Measurements from ENCODE around the gene PDE4D. TPM values are rescaled to one million over a fixed set of nuclear protein-coding genes. Genes with fewer than 3 reads are reported as not detected.
A peak's percentile ranks its signal among the peaks of the same experiment; 100 is the strongest.

Gene PDE4D
- total RNA-seq, 1 donor from 2014 or later: 50.0 TPM

DNA sequence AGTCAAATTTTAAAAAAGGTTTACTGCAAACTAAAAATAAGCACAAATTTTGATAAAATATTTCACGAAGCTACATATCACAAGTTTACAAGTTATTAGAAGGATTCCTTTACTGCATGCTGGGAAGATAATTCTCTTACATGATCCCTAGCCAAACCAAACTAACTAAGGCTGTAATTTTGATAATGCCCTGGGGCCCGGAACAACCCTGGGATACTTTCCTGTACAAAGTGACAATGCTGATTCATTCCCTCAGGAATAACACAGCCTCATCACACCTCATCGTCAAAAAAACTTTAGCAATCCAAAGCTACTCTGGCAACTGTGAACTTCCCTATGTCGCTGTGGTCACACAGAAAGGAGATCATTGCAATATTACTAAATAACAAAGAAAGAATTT lies 907.8 kb downstream of the PDE4D start:
- peaks cover 29% of the 10 kb centered on the region for H3K36me3 Mint-ChIP-seq
- no peak overlapping the region for H3K4me3 Mint-ChIP-seq
- DNase-seq (ENCODE audit: extremely low spot score, unreplicated experiment): no peak
- TF ChIP-seq, protein P1, sequence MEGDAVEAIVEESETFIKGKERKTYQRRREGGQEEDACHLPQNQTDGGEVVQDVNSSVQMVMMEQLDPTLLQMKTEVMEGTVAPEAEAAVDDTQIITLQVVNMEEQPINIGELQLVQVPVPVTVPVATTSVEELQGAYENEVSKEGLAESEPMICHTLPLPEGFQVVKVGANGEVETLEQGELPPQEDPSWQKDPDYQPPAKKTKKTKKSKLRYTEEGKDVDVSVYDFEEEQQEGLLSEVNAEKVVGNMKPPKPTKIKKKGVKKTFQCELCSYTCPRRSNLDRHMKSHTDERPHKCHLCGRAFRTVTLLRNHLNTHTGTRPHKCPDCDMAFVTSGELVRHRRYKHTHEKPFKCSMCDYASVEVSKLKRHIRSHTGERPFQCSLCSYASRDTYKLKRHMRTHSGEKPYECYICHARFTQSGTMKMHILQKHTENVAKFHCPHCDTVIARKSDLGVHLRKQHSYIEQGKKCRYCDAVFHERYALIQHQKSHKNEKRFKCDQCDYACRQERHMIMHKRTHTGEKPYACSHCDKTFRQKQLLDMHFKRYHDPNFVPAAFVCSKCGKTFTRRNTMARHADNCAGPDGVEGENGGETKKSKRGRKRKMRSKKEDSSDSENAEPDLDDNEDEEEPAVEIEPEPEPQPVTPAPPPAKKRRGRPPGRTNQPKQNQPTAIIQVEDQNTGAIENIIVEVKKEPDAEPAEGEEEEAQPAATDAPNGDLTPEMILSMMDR (conservative IDR thresholded peaks at IDR 0.05): no peak
- no peaks in the 10 kb centered on the region for H3K9me3 Mint-ChIP-seq
- no peaks in the 10 kb centered on the region for H3K4me1 Mint-ChIP-seq (ENCODE audit: unreplicated experiment)
- no peaks in the 10 kb centered on the region for H3K27me3 Mint-ChIP-seq
- H3K27ac Mint-ChIP-seq: no peak overlapping the region

- Mint-ChIP-seq H3K27me3 (no peaks in the 10 kb centered on the region), H3K4me1 (ENCODE audit: unreplicated experiment) (no peaks in the 10 kb centered on the region), H3K36me3 (peaks cover 32% of the 10 kb centered on the region)
These were observed 908.2 kb downstream of the PDE4D start for GRCh38 chr5:58985311-58985710.

DNA sequence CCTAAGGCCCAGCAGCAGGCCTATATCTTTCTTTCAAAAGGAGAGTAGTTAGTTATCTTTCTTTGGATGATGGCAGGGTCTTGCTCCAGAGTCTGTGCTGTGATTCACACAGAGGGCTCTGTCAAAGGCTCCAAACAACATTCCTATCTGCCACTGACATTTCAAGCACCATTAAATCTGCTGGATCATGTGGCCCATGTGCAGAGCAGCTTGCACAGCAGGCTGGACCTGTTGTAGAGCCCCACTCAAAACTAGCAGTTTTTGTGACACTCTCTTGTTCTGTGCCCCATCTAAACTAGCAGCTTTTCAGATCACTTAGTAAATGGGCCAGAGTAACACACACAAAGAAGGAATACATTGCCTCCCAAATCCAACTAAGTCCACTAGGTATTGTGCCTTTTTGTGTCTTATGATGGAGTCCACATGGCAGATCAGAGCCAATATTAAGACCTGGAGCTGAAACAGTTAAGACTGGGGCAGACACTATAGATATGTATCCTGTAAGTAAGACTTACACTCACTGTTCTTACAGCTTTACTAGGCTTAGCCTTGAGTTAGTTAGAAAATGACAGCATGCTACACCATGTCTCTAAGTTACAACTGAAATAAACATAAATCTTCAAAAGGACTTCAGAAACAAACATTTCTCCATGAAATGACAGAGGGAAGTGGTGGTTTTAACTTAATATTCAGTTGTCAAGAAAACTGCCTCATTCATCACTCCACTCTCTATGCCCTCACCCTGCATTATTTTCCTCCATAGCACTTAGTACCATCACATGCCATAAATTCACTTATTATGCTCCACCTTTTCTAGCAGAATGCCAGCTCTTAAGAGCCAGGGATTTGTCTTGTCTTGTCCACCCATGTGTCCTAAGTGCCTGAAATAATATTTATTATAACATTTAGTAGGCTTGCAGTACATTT lies 909.7 kb downstream of the PDE4D start:
- Mint-ChIP-seq H3K36me3 (peaks cover 34% of the 10 kb centered on the region), H3K27ac (peak overlapping the region; percentile 86), H3K27me3 (no peaks in the 10 kb centered on the region), H3K4me1 (ENCODE audit: unreplicated experiment) (no peaks in the 10 kb centered on the region), H3K9me3 (no peaks in the 10 kb centered on the region), H3K4me3 (peak overlapping the region; percentile 24)
- DNase-seq (ENCODE audit: extremely low spot score, unreplicated experiment): no peak
- TF ChIP-seq, protein P1 (conservative IDR thresholded peaks at IDR 0.05): no peak

More at GRCh38 chr5:58985311-58985710, 908.2 kb downstream of the PDE4D start:
- TF ChIP-seq, protein P1 (conservative IDR thresholded peaks at IDR 0.05): no peak
- Mint-ChIP-seq H3K4me3 (no peak overlapping the region), H3K9me3 (no peaks in the 10 kb centered on the region), H3K27ac (no peak overlapping the region)
- no peak for DNase-seq (ENCODE audit: extremely low spot score, unreplicated experiment)

- H3K4me1 Mint-ChIP-seq (ENCODE audit: unreplicated experiment): no peaks in the 10 kb centered on the region
- no peak overlapping the region for H3K4me3 Mint-ChIP-seq
- peaks cover 44% of the 10 kb centered on the region for H3K36me3 Mint-ChIP-seq
- TF ChIP-seq, protein P1 (conservative IDR thresholded peaks at IDR 0.05): no peak
- H3K27me3 Mint-ChIP-seq: no peaks in the 10 kb centered on the region
- no peak overlapping the region for H3K27ac Mint-ChIP-seq
- DNase-seq (ENCODE audit: extremely low spot score, unreplicated experiment): no peak
- H3K9me3 Mint-ChIP-seq: no peaks in the 10 kb centered on the region
These were observed 912.6 kb downstream of the PDE4D start for GRCh38 chr5:58980890-58981289.

DNA sequence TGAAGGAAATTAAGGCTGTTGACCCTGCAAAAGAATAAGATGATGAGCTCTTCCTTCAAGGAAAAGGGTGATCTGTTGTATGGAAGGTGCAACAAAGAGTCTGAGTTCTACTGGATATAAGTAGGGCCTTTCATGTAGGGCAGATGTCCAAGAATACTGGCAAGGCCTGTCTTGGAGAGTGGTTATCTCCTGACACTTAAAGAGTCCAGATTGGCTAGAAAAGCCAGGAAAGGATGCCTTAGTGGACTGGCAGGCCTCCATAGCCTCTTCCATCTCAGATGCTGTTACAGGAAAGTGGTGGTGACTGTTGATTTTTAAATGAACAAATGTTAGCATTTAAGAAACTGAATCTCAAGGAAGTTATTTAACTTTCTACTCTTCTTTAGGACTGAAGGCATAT lies 914.4 kb downstream of the PDE4D start:
- Mint-ChIP-seq H3K4me3 (no peak overlapping the region), H3K27me3 (no peaks in the 10 kb centered on the region), H3K36me3 (peaks cover 50% of the 10 kb centered on the region), H3K4me1 (ENCODE audit: unreplicated experiment) (no peaks in the 10 kb centered on the region), H3K27ac (no peak overlapping the region), H3K9me3 (no peaks in the 10 kb centered on the region)
- TF ChIP-seq, protein P1 (conservative IDR thresholded peaks at IDR 0.05): no peak
- DNase-seq (ENCODE audit: extremely low spot score, unreplicated experiment): no peak

Data from type B pancreatic cell (in vitro differentiated cells).